ENCODE results near the gene KANK2.

- TF ChIP-seq CTCF (IDR thresholded peaks at IDR 0.05; ENCODE audit: insufficient read depth, low read length) (peak; percentile 50), REST (IDR thresholded peaks at IDR 0.05; ENCODE audit: insufficient replicate concordance, low read depth) (no peak)
Observed at GRCh38 chr19:11125994-11126685, 71.2 kb downstream of the KANK2 start.
